ENCODE results near the gene KRT5. TPM values are rescaled to one million over a fixed set of nuclear protein-coding genes. Genes with fewer than 3 reads are reported as not detected.

Gene KRT5
- total and polyA plus RNA-seq, 2 experiments from 2014 or later = not detected

- no peak for DNase-seq (ENCODE audit: low spot score)
- H3K4me2 ChIP-seq = no peak within 1 kb of the TSS
- H3F3A ChIP-seq (replicated peaks; ENCODE audit: low read depth) = no peaks in the 10 kb centered on the region
- H3K36me3 ChIP-seq (ENCODE audit: insufficient read depth) = no peaks in the 10 kb centered on the region
- Mint-ChIP-seq H3K9me3 (no peaks in the 10 kb centered on the region), H3K36me3 (ENCODE audit: low read depth) (no peaks in the 10 kb centered on the region; the same call in 2 of the 3 replicates), H3K4me1 (no peaks in the 10 kb centered on the region; the same call in 2 of the 3 replicates), H3K4me3 (no peak within 1 kb of the TSS), H3K27ac (no peak within 1 kb of the TSS), H3K27me3 (ENCODE audit: insufficient read depth, low read depth, poor library complexity) (peaks cover 10% of the 10 kb centered on the region)
- ATAC-seq = no peak
- no peak for TF ChIP-seq REST (IDR thresholded peaks at IDR 0.05; ENCODE audit: unreplicated experiment)
- TF ChIP-seq ETS1 (IDR thresholded peaks at IDR 0.05) = no peak
- TF ChIP-seq CTCF (conservative IDR thresholded peaks at IDR 0.05; ENCODE audit: low read depth in 2 of 2) = no peak
- no peak for TF ChIP-seq STAT1 (IDR thresholded peaks at IDR 0.05; ENCODE audit: unreplicated experiment)
- TF ChIP-seq ZNF114 (CRISPR knock-in tag; IDR thresholded peaks at IDR 0.05) = no peak
- TF ChIP-seq ZNF462 (CRISPR knock-in tag; IDR thresholded peaks at IDR 0.05) = no peak
- TF ChIP-seq CREB1 (CRISPR knock-in tag; IDR thresholded peaks at IDR 0.05; ENCODE audit: low read depth) = no peak
- TF ChIP-seq JUNB (IDR thresholded peaks at IDR 0.05; ENCODE audit: unreplicated experiment) = no peak
- TF ChIP-seq ZNF331 (CRISPR knock-in tag; IDR thresholded peaks at IDR 0.05; ENCODE audit: low read depth) = no peak
- TF ChIP-seq EZH2 (IDR thresholded peaks at IDR 0.05; ENCODE audit: low read depth, unreplicated experiment) = no peak
- TF ChIP-seq POLR2AphosphoS5 (IDR thresholded peaks at IDR 0.05; ENCODE audit: low read depth) = no peak
- no peak for TF ChIP-seq EZH2phosphoT487 (IDR thresholded peaks at IDR 0.05; ENCODE audit: unreplicated experiment)
- no peak for TF ChIP-seq NANOG (IDR thresholded peaks at IDR 0.05; ENCODE audit: borderline replicate concordance)
- no peak within 1 kb of the TSS for H2AFZ ChIP-seq
- H3K27me3 ChIP-seq (ENCODE audit: insufficient read depth) = no peaks in the 10 kb centered on the region
- H4K20me1 ChIP-seq (replicated peaks; ENCODE audit: insufficient read depth) = no peaks in the 10 kb centered on the region
- H3K4me1 ChIP-seq (ENCODE audit: insufficient read depth) = no peaks in the 10 kb centered on the region
- H3K79me2 ChIP-seq (replicated peaks; ENCODE audit: insufficient read depth) = no peaks in the 10 kb centered on the region
- no peak within 1 kb of the TSS for H3K4me3 ChIP-seq
- no peak within 1 kb of the TSS for H3K27ac ChIP-seq (ENCODE audit: low read depth)
- 0 out of 2 replicates have a peak, but pooled peaks cover 7% of the 10 kb centered on the region for H3K9me2 ChIP-seq (ENCODE audit: insufficient read depth)
Measured at GRCh38 chr12:52552681-52553195, 32.5 kb upstream of the KRT5 start, which contains the start of gene KRT71. Gene KRT71, minus strand, starts transcription at chr12:52553145. Its CDS starts 68 bp downstream, at chr12:52553077.
